NCI-H1092 treated with DMSO at 0.1 percent for 48 hours (cell line): ENCODE results near the gene UNKL.

Experiments used
- DNase-seq: peaks from one replicate; lab custom pipeline; 2025; lab: John Stamatoyannopoulos, UW

The UNKL gene

GRCh38 chr16:1325673-1326371 is 88.7 kb downstream of the UNKL start:
- no peak for DNase-seq

- no peak for DNase-seq
These were observed 89.2 kb downstream of the UNKL start for GRCh38 chr16:1325261-1325660.

- no peak for DNase-seq
These were observed 90.1 kb downstream of the UNKL start for GRCh38 chr16:1324286-1324826.

DNA sequence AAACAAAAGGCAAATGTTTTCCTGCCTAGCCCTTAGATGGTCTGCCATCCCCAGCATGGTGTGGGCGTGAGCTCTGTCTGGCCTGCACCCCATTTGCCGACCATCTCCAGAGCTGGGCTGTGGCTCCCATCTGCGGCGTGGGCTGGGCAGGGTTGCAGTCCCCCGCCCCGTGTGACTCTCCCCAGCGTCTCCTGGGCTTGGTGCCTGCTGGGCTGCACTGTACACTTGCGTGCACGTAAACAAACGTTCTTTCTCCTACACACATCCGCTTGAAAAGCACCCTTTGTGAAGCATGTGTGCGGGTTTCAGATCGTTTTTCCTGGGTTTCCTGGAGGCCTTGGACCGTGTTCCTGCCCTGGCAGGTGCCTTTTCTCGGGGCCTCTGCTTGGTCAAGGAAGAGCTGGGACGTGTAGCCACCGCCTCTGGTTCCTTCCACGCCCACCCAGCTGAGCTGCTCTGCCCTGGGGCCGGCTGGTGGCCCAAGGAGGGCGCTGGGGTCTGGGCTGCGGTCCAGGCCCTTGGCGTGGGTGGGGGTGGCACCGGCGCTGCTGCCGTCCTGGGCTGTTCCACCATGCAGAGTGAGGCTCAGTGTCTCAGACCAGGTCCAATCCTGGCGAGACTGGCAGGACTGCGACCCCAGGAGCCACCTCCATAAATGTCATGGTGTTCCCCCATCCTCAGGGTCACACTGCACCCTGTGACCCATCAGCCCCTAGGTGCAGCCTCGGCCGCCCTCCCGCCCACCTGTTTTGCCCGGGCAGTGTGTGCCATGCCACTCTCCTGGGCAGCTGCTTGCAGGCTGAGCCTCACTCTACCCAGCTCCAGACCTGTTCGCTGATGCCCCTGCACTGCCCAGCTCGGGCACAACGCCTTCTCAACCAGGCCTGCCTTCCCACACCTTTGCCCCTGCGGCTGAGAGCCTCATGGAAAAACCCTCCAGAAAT is 90.9 kb downstream of the UNKL start:
- DNase-seq: no peak

- no peak for DNase-seq
These were observed 92.1 kb downstream of the UNKL start for GRCh38 chr16:1322407-1322806.

DNA sequence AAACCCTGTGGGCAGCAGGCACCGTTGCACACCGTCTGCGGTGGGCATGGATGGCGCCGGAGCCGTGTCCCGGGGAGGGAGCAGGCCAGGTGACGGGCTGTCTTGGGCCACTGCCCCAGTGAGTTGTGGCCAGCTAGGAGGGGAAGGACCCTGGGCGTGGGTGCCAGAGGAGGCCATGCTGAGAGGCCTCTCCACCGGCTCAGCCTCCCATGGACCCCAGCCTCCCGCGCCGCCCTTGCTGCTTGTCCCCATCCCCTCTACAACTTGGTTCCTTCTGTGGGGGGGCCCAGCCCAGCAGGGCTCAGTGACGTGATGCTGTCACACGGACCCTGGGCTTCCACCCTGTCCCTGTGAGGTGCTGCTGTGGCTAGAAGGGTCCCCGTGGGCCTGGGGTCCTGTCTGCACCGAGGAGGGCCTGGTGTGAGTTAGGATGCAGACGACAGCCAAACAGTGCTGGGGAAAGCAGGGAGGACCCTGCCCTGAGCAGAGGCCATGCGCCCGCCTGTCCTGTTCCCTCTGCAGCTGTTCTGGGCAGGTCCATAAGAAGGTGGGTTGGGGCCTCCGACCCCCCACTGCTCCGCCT is 93.8 kb downstream of the UNKL start:
- no peak for DNase-seq

GRCh38 chr16:1320097-1320496 is 94.4 kb downstream of the UNKL start:
- no peak for DNase-seq

GRCh38 chr16:1319041-1319440 is 95.5 kb downstream of the UNKL start:
- DNase-seq: no peak

- DNase-seq: no peak
These were observed 96.3 kb downstream of the UNKL start for GRCh38 chr16:1318268-1318545.

DNA sequence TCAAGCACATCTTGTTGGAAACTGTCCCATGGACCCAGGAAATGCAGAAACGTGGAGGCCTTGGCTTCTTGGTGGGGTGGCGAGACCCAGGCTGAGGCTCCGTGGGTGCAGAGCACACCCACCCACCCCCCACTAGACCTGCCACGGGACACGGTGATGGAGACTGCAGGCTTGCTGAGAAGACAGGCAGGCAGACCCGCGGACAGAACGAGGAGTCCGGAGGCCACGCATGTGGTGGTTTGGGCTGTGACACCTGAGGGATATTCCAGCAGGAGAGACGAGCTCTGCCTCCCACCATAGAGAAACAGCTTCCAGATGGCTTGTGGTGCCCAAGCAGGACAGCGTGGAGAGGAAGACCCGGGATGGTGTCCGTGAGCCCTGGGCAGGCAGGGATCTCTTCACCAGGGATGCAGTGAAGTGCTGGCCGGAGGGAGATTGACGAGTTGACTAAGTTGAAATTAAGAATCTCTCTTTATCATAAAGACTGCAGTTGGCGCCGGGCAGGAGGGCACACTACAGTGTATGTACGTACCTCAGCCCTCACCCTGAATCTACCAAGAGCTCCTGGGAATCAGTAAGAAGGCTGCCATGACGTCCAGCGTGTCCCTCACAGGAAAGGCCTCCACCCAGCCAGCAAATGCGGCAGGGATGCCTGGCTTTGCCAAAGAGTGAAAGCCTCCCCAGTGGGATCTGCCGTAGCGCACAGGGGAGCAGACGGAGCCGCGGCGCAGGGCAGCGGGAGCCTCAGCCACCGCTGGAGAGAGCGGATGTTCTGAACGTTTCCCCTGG is 96.8 kb downstream of the UNKL start:
- DNase-seq: no peak

DNA sequence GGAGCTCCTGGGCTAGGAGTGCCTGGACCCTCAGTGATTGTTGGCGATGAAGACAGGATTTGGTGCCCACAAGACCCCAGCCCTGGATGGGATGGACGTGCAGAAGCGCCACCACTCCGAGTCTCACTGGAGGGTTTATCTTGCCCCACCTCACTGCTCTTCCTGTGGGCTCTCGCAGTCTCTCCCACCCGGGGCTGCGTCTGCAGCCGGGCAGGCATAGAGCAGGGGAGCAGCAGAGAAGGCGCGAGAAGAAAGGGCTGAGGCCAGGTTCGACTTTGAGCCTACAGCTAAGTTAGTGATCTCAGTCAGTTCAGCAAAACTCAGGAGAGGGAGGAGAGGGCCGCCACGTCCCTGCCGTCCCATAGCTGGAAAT is 98.5 kb downstream of the UNKL start:
- DNase-seq: no peak

DNA sequence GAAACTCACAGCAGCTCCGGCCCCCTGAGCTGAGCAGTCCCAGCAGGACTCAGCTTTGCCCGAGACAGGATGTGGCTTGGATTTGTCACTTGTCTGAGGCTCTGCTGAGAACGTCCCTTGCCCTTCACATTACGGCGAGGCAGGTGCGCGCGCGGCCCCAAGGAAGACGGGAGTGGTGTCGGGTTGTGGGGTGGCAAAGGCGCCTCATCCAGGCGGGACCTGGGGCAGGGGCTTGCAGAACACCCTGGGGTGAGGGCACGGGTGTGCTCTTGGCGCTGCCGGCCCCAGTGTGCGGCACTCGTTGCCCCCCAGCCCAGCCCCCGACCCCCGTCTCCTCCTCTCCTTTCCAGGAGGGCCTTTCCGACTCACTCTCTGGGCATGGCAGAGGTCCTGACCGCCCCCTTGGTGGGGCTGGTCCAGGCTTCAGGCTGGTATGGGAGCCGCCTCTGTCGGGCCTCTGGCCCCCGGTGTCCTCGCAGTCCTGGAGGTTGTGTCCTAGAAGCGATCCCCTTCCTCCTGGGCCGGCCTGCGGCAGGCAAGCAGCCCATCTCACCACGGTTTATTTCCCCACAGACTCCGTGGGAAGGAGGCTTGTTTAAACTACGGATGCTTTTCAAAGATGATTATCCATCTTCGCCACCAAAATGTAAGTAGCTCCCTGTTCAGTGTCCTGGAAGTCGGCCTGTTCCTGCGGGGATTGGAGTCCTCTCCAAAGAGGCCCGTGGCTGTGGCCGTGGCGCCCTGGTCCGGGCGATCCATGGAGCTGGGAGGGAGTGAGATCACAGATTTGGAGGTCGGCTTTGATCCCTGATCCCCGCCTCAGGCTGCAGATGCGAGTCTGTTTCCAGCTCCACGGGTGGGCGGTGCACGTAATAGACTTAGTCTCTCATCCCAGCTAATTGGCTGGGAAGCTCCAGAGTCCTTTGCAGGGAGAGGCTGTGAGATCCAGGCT is 99.1 kb downstream of the UNKL start:
- DNase-seq: no peak

DNA sequence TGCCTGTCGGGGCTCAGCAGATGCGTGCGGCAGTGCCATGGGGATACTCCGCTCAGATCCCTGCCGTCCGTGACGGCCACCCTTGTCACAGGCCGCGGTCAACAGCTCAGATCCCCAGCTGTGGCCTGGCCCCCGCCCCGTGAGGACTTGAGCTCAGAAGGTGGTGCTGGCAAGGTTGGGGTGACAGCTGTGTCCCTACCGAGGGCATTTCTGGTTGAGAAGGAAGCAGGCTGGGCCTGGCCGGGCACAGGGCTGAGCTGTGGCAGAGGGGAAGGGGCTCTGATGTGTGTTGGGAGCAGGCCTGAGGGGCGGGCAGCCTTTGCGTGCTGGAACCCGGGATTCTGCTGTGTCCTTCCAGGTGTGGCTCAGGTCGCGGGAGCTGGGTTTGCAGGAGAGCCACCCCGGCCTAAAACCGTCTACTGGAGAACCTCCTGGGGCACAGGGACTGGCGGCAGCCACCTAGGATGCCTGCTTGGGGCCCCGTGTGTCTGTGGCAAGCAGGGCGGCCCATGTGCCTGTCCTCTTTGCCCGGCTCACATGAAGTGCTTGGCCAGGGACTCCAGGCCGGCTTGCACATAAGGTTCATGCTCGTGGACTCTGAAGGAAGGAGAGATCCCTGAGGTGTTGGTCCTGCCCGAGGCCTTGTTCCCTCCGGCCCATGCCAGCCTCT is 100.0 kb downstream of the UNKL start:
- no peak for DNase-seq

- DNase-seq: no peak
These were observed 100.7 kb downstream of the UNKL start for GRCh38 chr16:1313721-1314369.
